H9 (cell line): ENCODE measurements around the gene RPL14. TPM values are rescaled to one million over a fixed set of nuclear protein-coding genes. Genes with fewer than 3 reads are reported as not detected.

Experiments
- DNase-seq: peaks from one replicate; pipeline ENCODE4 v3.0.0-alpha.2; 2017
- H2AFZ ChIP-seq: one replicate; pipeline ENCODE4 v1.6.1; 2013; ENCODE audit warnings: mild to moderate bottlenecking, low read length, control low read depth, moderate library complexity
- H2AK5ac ChIP-seq: 2 replicates; pipeline ENCODE4 v1.6.1; 2013; ENCODE audit warnings: low read length, control low read depth, mixed read lengths; ENCODE audit not compliant: insufficient read length
- H2BK120ac ChIP-seq: one replicate; pipeline ENCODE4 v1.6.1; 2013; ENCODE audit warnings: low read depth, mild to moderate bottlenecking, low read length, control low read depth, inconsistent platforms; ENCODE audit not compliant: poor library complexity, severe bottlenecking
- H2BK12ac ChIP-seq: 2 replicates; pipeline ENCODE4 v1.6.1; 2013; ENCODE audit warnings: low read length, control low read depth, mixed read lengths, low read depth; ENCODE audit not compliant: insufficient read length
- H2BK15ac ChIP-seq: 2 replicates; pipeline ENCODE4 v1.6.1; 2013; ENCODE audit warnings: low read depth, low read length, control low read depth
- H2BK20ac ChIP-seq: one replicate; pipeline ENCODE4 v1.6.1; 2013; ENCODE audit warnings: low read depth, mild to moderate bottlenecking, low read length, control low read depth, inconsistent platforms; ENCODE audit not compliant: poor library complexity, severe bottlenecking
- H2BK5ac ChIP-seq: 2 replicates; pipeline ENCODE4 v1.6.1; 2013; ENCODE audit warnings: low read length, control low read depth, mixed read lengths; ENCODE audit not compliant: insufficient read length
- H3K14ac ChIP-seq: 2 replicates; pipeline ENCODE4 v1.6.1; 2013; ENCODE audit warnings: low read length, control low read depth; ENCODE audit not compliant: insufficient read depth
- H3K18ac ChIP-seq: 2 replicates; pipeline ENCODE4 v1.6.1; 2013; ENCODE audit warnings: low read depth, mild to moderate bottlenecking, mixed read lengths, low read length, control low read depth; ENCODE audit not compliant: insufficient read length
- H3K23ac ChIP-seq: 2 replicates; pipeline ENCODE4 v1.6.1; 2013; ENCODE audit warnings: low read length, control low read depth, mixed read lengths, low read depth; ENCODE audit not compliant: insufficient read length
- H3K23me2 ChIP-seq: 2 replicates; pipeline ENCODE4 v1.6.1; 2013; ENCODE audit warnings: low read depth, mild to moderate bottlenecking, mixed read lengths, low read length, control low read depth; ENCODE audit not compliant: insufficient read length, poor library complexity, severe bottlenecking
- H3K27ac ChIP-seq: 2 replicates; pipeline ENCODE4 v1.5.1; 2013; ENCODE audit warnings: low read length, control low read depth, mixed read lengths, low read depth; ENCODE audit not compliant: insufficient read length
- H3K27me3 ChIP-seq: 2 replicates; pipeline ENCODE4 v1.6.1; 2013; ENCODE audit warnings: low read length, control low read depth, inconsistent platforms; ENCODE audit not compliant: insufficient read depth
- H3K4ac ChIP-seq: 2 replicates; pipeline ENCODE4 v1.6.1; 2013; ENCODE audit warnings: low read depth, mild to moderate bottlenecking, control low read depth, inconsistent platforms, low read length, moderate library complexity
- H3K4me1 ChIP-seq: 2 replicates; pipeline ENCODE4 v1.6.1; 2013; ENCODE audit warnings: low read length, control low read depth, inconsistent platforms; ENCODE audit not compliant: insufficient read depth
- H3K4me2 ChIP-seq: 2 replicates; pipeline ENCODE4 v1.6.1; 2013; ENCODE audit warnings: low read length, control low read depth, mixed read lengths; ENCODE audit not compliant: insufficient read length, insufficient read depth
- H3K56ac ChIP-seq: 2 replicates; pipeline ENCODE4 v1.6.1; 2013; ENCODE audit warnings: low read depth, mild to moderate bottlenecking, mixed read lengths, low read length, control low read depth; ENCODE audit not compliant: insufficient read length
- H3K79me1 ChIP-seq: 2 replicates; pipeline ENCODE4 v1.6.1; 2013; ENCODE audit warnings: low read depth, mild to moderate bottlenecking, moderate library complexity, low read length, control low read depth, inconsistent platforms; ENCODE audit not compliant: insufficient read depth, poor library complexity, severe bottlenecking
- H3K79me2 ChIP-seq: 2 replicates; pipeline ENCODE4 v1.6.1; 2013; ENCODE audit warnings: low read length, control low read depth, inconsistent platforms; ENCODE audit not compliant: insufficient read depth
- H3K9ac ChIP-seq: 2 replicates; pipeline ENCODE4 v1.6.1; 2013; ENCODE audit warnings: low read length, control low read depth, mixed read lengths; ENCODE audit not compliant: insufficient read length; ENCODE audit errors: extremely low read depth
- H3K9me3 ChIP-seq: one replicate; pipeline ENCODE4 v1.6.1; 2013; ENCODE audit warnings: low read depth, low read length, inconsistent platforms; ENCODE audit not compliant: control insufficient read depth
- H3T11ph ChIP-seq: one replicate; pipeline ENCODE4 v1.6.1; 2013; ENCODE audit warnings: mild to moderate bottlenecking, low read length, control low read depth, inconsistent platforms
- H4K20me1 ChIP-seq: one replicate; pipeline ENCODE4 v1.6.1; 2013; ENCODE audit not compliant: control insufficient read depth, insufficient read length, insufficient read depth
- H4K5ac ChIP-seq: 2 replicates; pipeline ENCODE4 v1.6.1; 2013; ENCODE audit warnings: low read depth, mild to moderate bottlenecking, mixed read lengths, low read length, control low read depth; ENCODE audit not compliant: insufficient read length
- H4K8ac ChIP-seq: replicated peaks from 2 replicates; pipeline ENCODE4 v1.6.1; 2013; ENCODE audit warnings: low read length, control low read depth, mixed read lengths, low read depth; ENCODE audit not compliant: insufficient read length
- H4K91ac ChIP-seq: 2 replicates; pipeline ENCODE4 v1.6.1; 2013; ENCODE audit warnings: low read depth, mild to moderate bottlenecking, moderate library complexity, mixed read lengths, low read length, control low read depth; ENCODE audit not compliant: insufficient read length
- H3K27ac Mint-ChIP-seq, 3 experiments: 2 replicates in 2 of 3; 3 replicates in 1 of 3; pipeline ENCODE4 v1.8.0; 2020 to 2021; ENCODE audit warnings: mixed read lengths in 3 of 3, mild to moderate bottlenecking in 1 of 3, moderate library complexity in 1 of 3
- H3K27me3 Mint-ChIP-seq: 2 replicates; pipeline ENCODE4 v1.8.0; 2021; ENCODE audit warnings: low read depth, mild to moderate bottlenecking, moderate library complexity, mixed read lengths
- H3K36me3 Mint-ChIP-seq, 3 experiments: 2 replicates in 2 of 3; 3 replicates in 1 of 3; pipeline ENCODE4 v1.8.0; 2020 to 2021; ENCODE audit warnings: low read depth in 3 of 3, mixed read lengths in 3 of 3; ENCODE audit not compliant: insufficient read depth in 1 of 3
- H3K4me1 Mint-ChIP-seq, 2 experiments: 2 replicates each; pipeline ENCODE4 v1.8.0; 2020; ENCODE audit warnings: mixed read lengths in 2 of 2
- H3K4me3 Mint-ChIP-seq, 2 experiments: 2 replicates in 1 of 2; 3 replicates in 1 of 2; pipeline ENCODE4 v1.8.0; 2020 to 2021; ENCODE audit warnings: mild to moderate bottlenecking in 2 of 2, mixed read lengths in 2 of 2, moderate library complexity in 1 of 2
- H3K9me3 Mint-ChIP-seq, 2 experiments: 2 replicates in 1 of 2; 3 replicates in 1 of 2; pipeline ENCODE4 v1.8.0; 2020; ENCODE audit warnings: mild to moderate bottlenecking in 2 of 2, mixed read lengths in 2 of 2, moderate library complexity in 1 of 2
- CTCF ChIP-seq: fragments of 200-600 bp; sonication (generic); conservative IDR thresholded peaks from 3 replicates; pipeline ENCODE4 v1.8.0; 2021; ENCODE audit warnings: antibody characterized with exemption, mild to moderate bottlenecking
- WGBS: extraction: QIAGEN DNeasy Blood & Tissue Kit; methylation state at CpG from one replicate; pipeline ENCODE4 v1.1.7; 2013; ENCODE audit warnings: missing lambda C conversion rate, low lambda C conversion rate, mixed read lengths; ENCODE audit not compliant: insufficient read length; ENCODE audit errors: extremely low coverage; 5-methylcytosine and 5-hydroxymethylcytosine counted together
- total RNA-seq: library from RNA; stranded (reverse); gene quantifications from 2 replicates; pipeline ENCODE4 v1.2.1, GENCODE V29; 2021

Gene RPL14
- total RNA-seq, 1 experiment from 2014 or later: 2,490 TPM

GRCh38 chr3:40453933-40454332 is 3.2 kb upstream of the RPL14 start:
- peak overlapping the region in 2 of 3 experiments; percentile 32 to 99; a peak in 1 of 7 replicates for H3K27ac Mint-ChIP-seq
- H2BK15ac ChIP-seq: no peak overlapping the region
- WGBS: no CpG with 5 or more reads among the region's 6 CpGs
- H3K79me2 ChIP-seq: peaks cover 10% of the 10 kb centered on the region; the same call in 1 of the 2 replicates
- no peak overlapping the region for H4K8ac ChIP-seq
- H3K9me3 Mint-ChIP-seq: no peaks in the 10 kb centered on the region
- H3K9ac ChIP-seq: no peak overlapping the region
- no peaks in the 10 kb centered on the region for H4K20me1 ChIP-seq
- no peak overlapping the region for H3K27ac ChIP-seq
- peaks cover 13 to 17% (median 14%) of the 10 kb centered on the region in 3 experiments for H3K36me3 Mint-ChIP-seq
- 0 out of 2 replicates have a peak, but pooled peaks cover 2% of the 10 kb centered on the region for H3K4me1 ChIP-seq
- no peak overlapping the region for H4K5ac ChIP-seq
- peak overlapping the region; percentile 82 for H3K4me2 ChIP-seq
- H2BK20ac ChIP-seq: no peak overlapping the region
- H3T11ph ChIP-seq: no peak overlapping the region
- H3K18ac ChIP-seq: no peak overlapping the region
- H2BK5ac ChIP-seq: no peak overlapping the region
- H3K14ac ChIP-seq: no peak overlapping the region
- TF ChIP-seq CTCF: no peak
- DNase-seq: no peak
- no peak overlapping the region for H4K91ac ChIP-seq
- H3K23me2 ChIP-seq: peaks cover 11% of the 10 kb centered on the region
- H3K4ac ChIP-seq: no peak overlapping the region
- H2BK120ac ChIP-seq: no peak overlapping the region
- H3K27me3 ChIP-seq: no peaks in the 10 kb centered on the region
- H3K4me1 Mint-ChIP-seq: peaks cover 19 to 29% of the 10 kb centered on the region in 2 experiments
- peaks cover 3% of the 10 kb centered on the region; the same call in 1 of the 2 replicates for H3K27me3 Mint-ChIP-seq
- H3K56ac ChIP-seq: no peak overlapping the region
- no peak overlapping the region for H2AFZ ChIP-seq
- no peak overlapping the region for H2AK5ac ChIP-seq
- H3K23ac ChIP-seq: no peak overlapping the region
- H3K4me3 Mint-ChIP-seq: peak overlapping the region; percentile 86 to 91; a peak in 4 of 5 replicates
- H3K79me1 ChIP-seq: no peaks in the 10 kb centered on the region
- no peak overlapping the region for H2BK12ac ChIP-seq
- no peaks in the 10 kb centered on the region for H3K9me3 ChIP-seq
